ENCODE measurements around the gene KIF26B. TPM values are rescaled to one million over a fixed set of nuclear protein-coding genes. Genes with fewer than 3 reads are reported as not detected.

KIF26B gene
- polyA plus RNA-seq, 1 donor from 2014 or later, result 6.3 TPM

- Histone ChIP-seq H3K9me3 (ENCODE audit: low read length) (no peaks in the 10 kb centered on the region), H3F3A (ENCODE audit: insufficient read depth, low read length, poor library complexity, severe bottlenecking) (no peaks in the 10 kb centered on the region), H4K20me1 (ENCODE audit: insufficient read depth) (no peaks in the 10 kb centered on the region), H2AFZ (ENCODE audit: low read depth, low read length) (no peak overlapping the region), H3K27me3 (ENCODE audit: insufficient read depth, low read depth, low read length) (no peaks in the 10 kb centered on the region), H3K4me3 (ENCODE audit: low read length) (no peak overlapping the region), H3K9me2 (ENCODE audit: insufficient read depth, low read length) (no peaks in the 10 kb centered on the region), H3K4me2 (ENCODE audit: low read length) (no peak overlapping the region), H3K36me3 (ENCODE audit: insufficient read depth, low read length) (no peaks in the 10 kb centered on the region), H3K79me2 (replicated peaks; ENCODE audit: insufficient read depth, low read length) (no peaks in the 10 kb centered on the region), H3K27ac (ENCODE audit: low read length) (no peak overlapping the region), H3K9ac (ENCODE audit: low read length) (no peak overlapping the region)
- no peak for TF ChIP-seq EP300 (conservative IDR thresholded peaks at IDR 0.05; ENCODE audit: poor library complexity, severe bottlenecking)
- no peak for TF ChIP-seq TAF1 (IDR thresholded peaks at IDR 0.05; ENCODE audit: low read depth)
- no peak for TF ChIP-seq MXI1 (conservative IDR thresholded peaks at IDR 0.05; ENCODE audit: poor library complexity, severe bottlenecking)
- no peak for TF ChIP-seq CTCF (IDR thresholded peaks at IDR 0.05; ENCODE audit: poor library complexity, severe bottlenecking)
- TF ChIP-seq POLR2AphosphoS5 (IDR thresholded peaks at IDR 0.05), result no peak
- TF ChIP-seq EZH2 (IDR thresholded peaks at IDR 0.05; ENCODE audit: borderline replicate concordance, insufficient read depth, low read length, poor library complexity, severe bottlenecking), result no peak
- no peak for TF ChIP-seq REST (IDR thresholded peaks at IDR 0.05; ENCODE audit: borderline replicate concordance)
- TF ChIP-seq SMC3 (conservative IDR thresholded peaks at IDR 0.05; ENCODE audit: poor library complexity), result no peak
- TF ChIP-seq RAD21 (conservative IDR thresholded peaks at IDR 0.05), result no peak
Measured at GRCh38 chr1:245242989-245243388, 88.2 kb downstream of the KIF26B start.

GRCh38 chr1:245245021-245245667, 90.4 kb downstream of the KIF26B start:
- H3K36me3 ChIP-seq (ENCODE audit: insufficient read depth, low read length), result no peaks in the 10 kb centered on the region
- no peak overlapping the region for H3K4me3 ChIP-seq (ENCODE audit: low read length)
- no peak overlapping the region for H3K4me2 ChIP-seq (ENCODE audit: low read length)
- no peak overlapping the region for H2AFZ ChIP-seq (ENCODE audit: low read depth, low read length)
- no peaks in the 10 kb centered on the region for H3K79me2 ChIP-seq (replicated peaks; ENCODE audit: insufficient read depth, low read length)
- no peak for TF ChIP-seq RAD21 (conservative IDR thresholded peaks at IDR 0.05)
- no peak for TF ChIP-seq MXI1 (conservative IDR thresholded peaks at IDR 0.05; ENCODE audit: poor library complexity, severe bottlenecking)
- TF ChIP-seq TAF1 (IDR thresholded peaks at IDR 0.05; ENCODE audit: low read depth), result no peak
- no peak for TF ChIP-seq EZH2 (IDR thresholded peaks at IDR 0.05; ENCODE audit: borderline replicate concordance, insufficient read depth, low read length, poor library complexity, severe bottlenecking)
- TF ChIP-seq CTCF (IDR thresholded peaks at IDR 0.05; ENCODE audit: poor library complexity, severe bottlenecking), result no peak
- no peak for TF ChIP-seq POLR2AphosphoS5 (IDR thresholded peaks at IDR 0.05)
- no peak for TF ChIP-seq REST (IDR thresholded peaks at IDR 0.05; ENCODE audit: borderline replicate concordance)
- TF ChIP-seq EP300 (conservative IDR thresholded peaks at IDR 0.05; ENCODE audit: poor library complexity, severe bottlenecking), result no peak
- TF ChIP-seq SMC3 (conservative IDR thresholded peaks at IDR 0.05; ENCODE audit: poor library complexity), result no peak
- no peak overlapping the region for H3K27ac ChIP-seq (ENCODE audit: low read length)
- H3K9ac ChIP-seq (ENCODE audit: low read length), result no peak overlapping the region
- no peaks in the 10 kb centered on the region for H3F3A ChIP-seq (ENCODE audit: insufficient read depth, low read length, poor library complexity, severe bottlenecking)
- H3K27me3 ChIP-seq (ENCODE audit: insufficient read depth, low read depth, low read length), result no peaks in the 10 kb centered on the region
- no peaks in the 10 kb centered on the region for H4K20me1 ChIP-seq (ENCODE audit: insufficient read depth)
- H3K9me3 ChIP-seq (ENCODE audit: low read length), result no peaks in the 10 kb centered on the region
- no peaks in the 10 kb centered on the region for H3K9me2 ChIP-seq (ENCODE audit: insufficient read depth, low read length)

Measured in neural cell (in vitro differentiated cells).